Peyer's patch (tissue), 4 donors: ENCODE data around the gene AKAP13.

Source experiments
- POLR2A ChIP-seq, 2 donors: fragments of 450-650 bp; IDR thresholded peaks; one replicate each; pipeline ENCODE4 v1.5.1; 2017; ENCODE audit warnings: antibody characterized with exemption in 2 of 2, mild to moderate bottlenecking in 2 of 2, moderate library complexity in 2 of 2
- TF ChIP-seq, protein P1 (sequence below), 6 experiments: fragments of 450-650 bp in 4 of 6; fragments of 200-600 bp in 2 of 6; sonication (generic) in 1 of 6; IDR thresholded peaks; one replicate each; pipeline ENCODE4 v1.5.1; 2017 to 2019; ENCODE audit warnings: antibody characterized with exemption in 6 of 6, mild to moderate bottlenecking in 3 of 6, moderate library complexity in 1 of 6

DNA sequence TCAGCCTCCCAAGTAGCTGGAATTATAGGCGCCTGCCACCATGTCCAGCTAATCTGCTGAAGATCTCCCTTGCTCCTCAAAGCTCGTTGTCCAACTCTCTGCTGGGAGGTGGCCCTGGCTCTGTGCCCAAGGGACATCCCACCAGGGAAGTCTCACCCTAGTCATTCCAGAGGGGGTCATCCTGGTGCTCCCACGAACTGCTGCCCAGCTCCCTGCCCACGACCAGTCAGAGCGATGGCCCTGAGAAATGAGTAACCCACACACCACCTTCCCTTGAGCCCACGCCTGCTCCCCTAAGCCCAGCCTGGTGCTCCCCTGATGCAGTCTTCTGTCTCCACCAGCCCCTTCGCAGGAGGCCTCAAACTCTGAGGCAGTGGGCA lies 409.1 kb downstream of the AKAP13 start:
- TF ChIP-seq, protein P1, sequence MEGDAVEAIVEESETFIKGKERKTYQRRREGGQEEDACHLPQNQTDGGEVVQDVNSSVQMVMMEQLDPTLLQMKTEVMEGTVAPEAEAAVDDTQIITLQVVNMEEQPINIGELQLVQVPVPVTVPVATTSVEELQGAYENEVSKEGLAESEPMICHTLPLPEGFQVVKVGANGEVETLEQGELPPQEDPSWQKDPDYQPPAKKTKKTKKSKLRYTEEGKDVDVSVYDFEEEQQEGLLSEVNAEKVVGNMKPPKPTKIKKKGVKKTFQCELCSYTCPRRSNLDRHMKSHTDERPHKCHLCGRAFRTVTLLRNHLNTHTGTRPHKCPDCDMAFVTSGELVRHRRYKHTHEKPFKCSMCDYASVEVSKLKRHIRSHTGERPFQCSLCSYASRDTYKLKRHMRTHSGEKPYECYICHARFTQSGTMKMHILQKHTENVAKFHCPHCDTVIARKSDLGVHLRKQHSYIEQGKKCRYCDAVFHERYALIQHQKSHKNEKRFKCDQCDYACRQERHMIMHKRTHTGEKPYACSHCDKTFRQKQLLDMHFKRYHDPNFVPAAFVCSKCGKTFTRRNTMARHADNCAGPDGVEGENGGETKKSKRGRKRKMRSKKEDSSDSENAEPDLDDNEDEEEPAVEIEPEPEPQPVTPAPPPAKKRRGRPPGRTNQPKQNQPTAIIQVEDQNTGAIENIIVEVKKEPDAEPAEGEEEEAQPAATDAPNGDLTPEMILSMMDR (IDR thresholded peaks at IDR 0.05) = no peak
- TF ChIP-seq POLR2A (IDR thresholded peaks at IDR 0.05) = no peak
